IPS-18c (cell line): Measurements from ENCODE around the gene JMJD1C.

Experiments used
- H3K4me3 ChIP-seq: 2 replicates; pipeline ENCODE4 v1.7.0; 2013; ENCODE audit warnings: low read depth, mild to moderate bottlenecking, low read length, moderate library complexity; ENCODE audit not compliant: insufficient read depth
- H3K9me3 ChIP-seq: one replicate; pipeline ENCODE4 v1.6.1; 2013; ENCODE audit warnings: mild to moderate bottlenecking, low read length, moderate library complexity; ENCODE audit not compliant: control insufficient read depth, insufficient read depth

JMJD1C gene

GRCh38 chr10:63454631-63455030 lies 11.1 kb downstream of the JMJD1C start:
- no peak overlapping the region for H3K4me3 ChIP-seq
- no peaks in the 10 kb centered on the region for H3K9me3 ChIP-seq

GRCh38 chr10:63452524-63452923 lies 13.3 kb downstream of the JMJD1C start:
- no peaks in the 10 kb centered on the region for H3K9me3 ChIP-seq
- H3K4me3 ChIP-seq, result no peak overlapping the region

GRCh38 chr10:63446716-63447440 lies 18.9 kb downstream of the JMJD1C start:
- Histone ChIP-seq H3K9me3 (no peaks in the 10 kb centered on the region), H3K4me3 (no peak overlapping the region)

- Histone ChIP-seq H3K9me3 (no peaks in the 10 kb centered on the region), H3K4me3 (no peak overlapping the region)
Observed at GRCh38 chr10:63441404-63441803, 24.4 kb downstream of the JMJD1C start.

- no peak overlapping the region for H3K4me3 ChIP-seq
- no peaks in the 10 kb centered on the region for H3K9me3 ChIP-seq
Observed at GRCh38 chr10:63439607-63440006, 26.2 kb downstream of the JMJD1C start.

GRCh38 chr10:63438506-63439498 lies 27.0 kb downstream of the JMJD1C start:
- Histone ChIP-seq H3K4me3 (no peak overlapping the region), H3K9me3 (no peaks in the 10 kb centered on the region)

GRCh38 chr10:63437116-63437949 lies 28.4 kb downstream of the JMJD1C start:
- Histone ChIP-seq H3K4me3 (no peak overlapping the region), H3K9me3 (no peaks in the 10 kb centered on the region)

GRCh38 chr10:63436225-63436624 lies 29.6 kb downstream of the JMJD1C start:
- Histone ChIP-seq H3K4me3 (no peak overlapping the region), H3K9me3 (no peaks in the 10 kb centered on the region)

GRCh38 chr10:63434866-63435854 lies 30.6 kb downstream of the JMJD1C start:
- H3K4me3 ChIP-seq, result no peak overlapping the region
- H3K9me3 ChIP-seq, result no peaks in the 10 kb centered on the region

- Histone ChIP-seq H3K4me3 (no peak overlapping the region), H3K9me3 (no peaks in the 10 kb centered on the region)
Observed at GRCh38 chr10:63431962-63432797, 33.6 kb downstream of the JMJD1C start.

GRCh38 chr10:63430999-63431356 lies 34.8 kb downstream of the JMJD1C start:
- no peaks in the 10 kb centered on the region for H3K9me3 ChIP-seq
- no peak overlapping the region for H3K4me3 ChIP-seq

- Histone ChIP-seq H3K4me3 (no peak overlapping the region), H3K9me3 (no peaks in the 10 kb centered on the region)
Observed at GRCh38 chr10:63430091-63430998, 35.4 kb downstream of the JMJD1C start.

GRCh38 chr10:63429281-63429680 lies 36.5 kb downstream of the JMJD1C start:
- no peak overlapping the region for H3K4me3 ChIP-seq
- H3K9me3 ChIP-seq, result no peaks in the 10 kb centered on the region

GRCh38 chr10:63427013-63427412 lies 38.8 kb downstream of the JMJD1C start:
- H3K4me3 ChIP-seq, result no peak overlapping the region
- H3K9me3 ChIP-seq, result no peaks in the 10 kb centered on the region

GRCh38 chr10:63425512-63425911 lies 40.3 kb downstream of the JMJD1C start:
- Histone ChIP-seq H3K9me3 (no peaks in the 10 kb centered on the region), H3K4me3 (no peak overlapping the region)
